HepG2 (cell line): ENCODE results near the gene DBNDD2. TPM values are rescaled to one million over a fixed set of nuclear protein-coding genes. Genes with fewer than 3 reads are reported as not detected.

ENCODE experiments used
- ATAC-seq: fragments of 200-7000 bp; cut with Tn5 transposase; 3 replicates; pipeline ENCODE4 v1.9.1; 2020; ENCODE audit warnings: mild to moderate bottlenecking, moderate library complexity
- BruUV-seq: library from RNA; stranded (reverse); fragments of 400-500 nt; replicated peaks from 2 replicates; lab custom pipeline; 2021; lab: Mats Ljungman, UMichigan
- CTCF ChIA-PET: fragments of 300-600 bp; formaldehyde crosslinking; extraction: SDS; loops from one replicate; lab custom pipeline; 2021; ENCODE audit warnings: low total read pairs, inconsistent platforms, low intra/inter-chr PET ratio; lab: Yijun Ruan, JAX
- POLR2A ChIA-PET: fragments of 350-600 bp; sonication (Branson Sonifier 250); formaldehyde crosslinking; loops from one replicate; lab custom pipeline; 2020; ENCODE audit warnings: antibody characterized with exemption, inconsistent platforms; lab: Yijun Ruan, JAX
- DNase-seq: peaks from one replicate; pipeline ENCODE4 v3.0.0-alpha.2; 2015; ENCODE audit warnings: low spot score
- FAIRE-seq: peaks from 3 replicates; lab custom pipeline; 2011; peaks lifted over from hg19 to GRCh38; lab: Jason Lieb, UNC
- H2AFZ ChIP-seq: one replicate; pipeline ENCODE4 v1.6.1; 2011; ENCODE audit warnings: low read length, inconsistent platforms
- H3K27ac ChIP-seq: fragments of 300-600 bp; 3 replicates; pipeline ENCODE4 v1.8.0; 2011; ENCODE audit warnings: mixed run types, mild to moderate bottlenecking, mixed read lengths, low read length, inconsistent platforms; ENCODE audit not compliant: insufficient read depth; ENCODE audit errors: extremely low read length
- H3K27me3 ChIP-seq, 2 experiments: fragments of 200-600 bp in 1 of 2; 2 replicates in 1 of 2; 3 replicates in 1 of 2; pipeline versions ENCODE4 v1.6.0 to v1.8.0; 2011; ENCODE audit warnings: low read length in 2 of 2, mild to moderate bottlenecking in 2 of 2, moderate library complexity in 2 of 2, inconsistent platforms in 1 of 2; ENCODE audit not compliant: insufficient read depth in 2 of 2, control insufficient read depth in 1 of 2
- H3K36me3 ChIP-seq, 2 experiments: fragments of 200-600 bp in 1 of 2; replicated peaks in 1 of 2; 2 replicates in 1 of 2; 3 replicates in 1 of 2; pipeline versions ENCODE4 v1.5.1 to v1.8.0; 2011; ENCODE audit warnings: low read length in 2 of 2, inconsistent platforms in 1 of 2; ENCODE audit not compliant: insufficient read depth in 2 of 2, control insufficient read depth in 1 of 2
- H3K4me1 ChIP-seq: 2 replicates; pipeline ENCODE4 v1.5.1; 2012; ENCODE audit warnings: low read length, inconsistent platforms; ENCODE audit not compliant: insufficient read depth
- H3K4me2 ChIP-seq: 2 replicates; pipeline ENCODE4 v1.6.0; 2011; ENCODE audit warnings: low read depth, low read length, inconsistent platforms
- H3K4me3 ChIP-seq, 3 experiments: fragments of 200-600 bp in 1 of 3; sonication (generic), shearing (Covaris generic) in 1 of 3; replicated peaks in 1 of 3; 2 replicates each; pipeline ENCODE4 v1.5.1; 2011 to 2016; ENCODE audit warnings: low read length in 3 of 3, inconsistent platforms in 2 of 3, low read depth in 2 of 3, mild to moderate bottlenecking in 2 of 3, control low read depth in 1 of 3, mixed read lengths in 1 of 3; ENCODE audit not compliant: insufficient read depth in 1 of 3
- H3K79me2 ChIP-seq: one replicate; pipeline ENCODE4 v1.6.1; 2011; ENCODE audit warnings: low read length, inconsistent platforms; ENCODE audit not compliant: insufficient read depth
- H3K9ac ChIP-seq: 2 replicates; pipeline ENCODE4 v1.6.0; 2011; ENCODE audit warnings: mild to moderate bottlenecking, low read depth, low read length, inconsistent platforms; ENCODE audit not compliant: insufficient read depth
- H3K9me3 ChIP-seq: 2 replicates; pipeline ENCODE4 v1.5.1; 2012; ENCODE audit warnings: mild to moderate bottlenecking, low read length
- H4K20me1 ChIP-seq: 2 replicates; pipeline ENCODE4 v1.6.0; 2011; ENCODE audit warnings: inconsistent platforms, mild to moderate bottlenecking, low read length, moderate library complexity; ENCODE audit not compliant: insufficient read depth
- ARNTL ChIP-seq: sonication (generic); formaldehyde crosslinking; IDR thresholded peaks from 2 replicates; pipeline ENCODE4 v1.4.0; 2020; ENCODE audit warnings: mild to moderate bottlenecking, missing genetic modification reagents
- EP300 ChIP-seq, 3 experiments: sonication (generic) in 1 of 3; formaldehyde crosslinking in 1 of 3; IDR thresholded peaks; 2 replicates each; pipeline versions ENCODE4 v1.5.1 to v1.6.1; 2011 to 2020; ENCODE audit warnings: low read depth in 2 of 3, low read length in 2 of 3, borderline replicate concordance in 1 of 3, improper control_type of control experiment in 1 of 3, mild to moderate bottlenecking in 1 of 3, missing genetic modification reagents in 1 of 3, moderate library complexity in 1 of 3
- NCOA5 ChIP-seq: sonication (generic); formaldehyde crosslinking; IDR thresholded peaks from 2 replicates; pipeline ENCODE4 v1.4.0; 2020; ENCODE audit warnings: missing genetic modification reagents
- NR2F2 ChIP-seq: IDR thresholded peaks from 2 replicates; pipeline ENCODE4 v1.6.1; 2012; ENCODE audit warnings: low read depth, inconsistent platforms, borderline replicate concordance
- PHF20 ChIP-seq: sonication (generic); formaldehyde crosslinking; IDR thresholded peaks from 2 replicates; pipeline ENCODE4 v1.5.0; 2020; ENCODE audit warnings: mild to moderate bottlenecking, missing genetic modification reagents
- SAFB2 ChIP-seq: sonication (generic); formaldehyde crosslinking; IDR thresholded peaks from 2 replicates; pipeline ENCODE4 v1.5.1; 2020; ENCODE audit warnings: missing genetic modification reagents, low read depth, mild to moderate bottlenecking, borderline replicate concordance
- SNAPC2 ChIP-seq: sonication (generic); formaldehyde crosslinking; IDR thresholded peaks from 2 replicates; pipeline ENCODE4 v1.8.1; 2022; ENCODE audit warnings: mild to moderate bottlenecking, missing genetic modification reagents
- SYNCRIP ChIP-seq: fragments of 200-400 bp; formaldehyde crosslinking; IDR thresholded peaks from 2 replicates; pipeline ENCODE4 v1.6.1; 2018; ENCODE audit warnings: mild to moderate bottlenecking, low read depth, low read length; ENCODE audit not compliant: insufficient read depth
- ZNF121 ChIP-seq: sonication (generic); formaldehyde crosslinking; IDR thresholded peaks from 2 replicates; pipeline ENCODE4 v1.5.0; 2020; ENCODE audit warnings: mild to moderate bottlenecking, missing genetic modification reagents
- ZNF292 ChIP-seq: sonication (generic); formaldehyde crosslinking; IDR thresholded peaks from 2 replicates; pipeline ENCODE4 v1.8.1; 2022; ENCODE audit warnings: mild to moderate bottlenecking, low read depth, missing genetic modification reagents, borderline replicate concordance
- ZNF33A ChIP-seq: sonication (generic); formaldehyde crosslinking; IDR thresholded peaks from 2 replicates; pipeline ENCODE4 v1.5.1; 2020; ENCODE audit warnings: missing genetic modification reagents, mild to moderate bottlenecking, moderate library complexity, borderline replicate concordance
- ZNF432 ChIP-seq: sonication (generic); formaldehyde crosslinking; IDR thresholded peaks from 2 replicates; pipeline ENCODE4 v1.5.0; 2020; ENCODE audit warnings: missing genetic modification reagents, mild to moderate bottlenecking, borderline replicate concordance
- ZNF496 ChIP-seq: sonication (generic); formaldehyde crosslinking; IDR thresholded peaks from 2 replicates; pipeline ENCODE4 v1.8.1; 2023; ENCODE audit warnings: mild to moderate bottlenecking, moderate library complexity, missing genetic modification reagents; ENCODE audit not compliant: insufficient replicate concordance
- WGBS: methylation state at CpG from one replicate; pipeline ENCODE4 v1.1.6; 2017; ENCODE audit warnings: low lambda C conversion rate; 5-methylcytosine and 5-hydroxymethylcytosine counted together
- in situ Hi-C: cut with HindIII; loops from 2 replicates; pipeline ENCODE4 v1.10.0; 2017; ENCODE audit warnings: low pct_unique_long_range_greater_than_20kb; ENCODE audit not compliant: extremely low pct_ligation_motif_present
- intact Hi-C: fragments of 100-400 bp; cut with micrococcal nuclease; formaldehyde crosslinking; loops from one replicate; pipeline ENCODE4 v1.10.0; 2022; ENCODE audit not compliant: unreplicated experiment
- polyA plus RNA-seq, 8 experiments: library from polyadenylated mRNA; depleted of rRNA in 3 of 8; stranded (reverse) in 7 of 8; unstranded in 1 of 8; fragments of >200 nt; fragmentation: Illumina TruSeq in 4 of 8; extraction: Trizol in 4 of 8; gene quantifications; 2 replicates each; pipeline versions ENCODE4 v1.2.1 to v1.2.3, GENCODE V29; 2011 to 2016; ENCODE audit warnings: low read depth in 4 of 8, missing spikeins in 1 of 8, mixed read lengths in 1 of 8; ENCODE audit not compliant: insufficient read depth in 1 of 8
- total RNA-seq, 5 experiments: library from RNA; depleted of rRNA; stranded (reverse); fragments of >200 nt; fragmentation: Illumina TruSeq; extraction: Trizol; gene quantifications; 2 replicates each; pipeline ENCODE4 v1.2.3, GENCODE V29; 2016; ENCODE audit warnings: low read depth in 1 of 5
- TF ChIP-seq, protein P1 (sequence below): sonication (generic); formaldehyde crosslinking; IDR thresholded peaks from 2 replicates; pipeline ENCODE4 v1.4.0; 2020; ENCODE audit warnings: mild to moderate bottlenecking, missing genetic modification reagents
- TF ChIP-seq, protein P2 (sequence below): sonication (generic); formaldehyde crosslinking; IDR thresholded peaks from 2 replicates; pipeline ENCODE4 v1.9.0; 2021; ENCODE audit warnings: missing genetic modification reagents, mild to moderate bottlenecking, borderline replicate concordance
- TF ChIP-seq, protein P3 (sequence below): IDR thresholded peaks from 2 replicates; pipeline ENCODE4 v1.4.0; 2020; ENCODE audit warnings: mild to moderate bottlenecking, missing genetic modification reagents

DBNDD2 gene
- total and polyA plus RNA-seq, 2 of the 13 experiments (the other 11 are each of a cell fraction or from before 2014, with no cell fraction given) = 16.7 to 47.6 TPM

DNA sequence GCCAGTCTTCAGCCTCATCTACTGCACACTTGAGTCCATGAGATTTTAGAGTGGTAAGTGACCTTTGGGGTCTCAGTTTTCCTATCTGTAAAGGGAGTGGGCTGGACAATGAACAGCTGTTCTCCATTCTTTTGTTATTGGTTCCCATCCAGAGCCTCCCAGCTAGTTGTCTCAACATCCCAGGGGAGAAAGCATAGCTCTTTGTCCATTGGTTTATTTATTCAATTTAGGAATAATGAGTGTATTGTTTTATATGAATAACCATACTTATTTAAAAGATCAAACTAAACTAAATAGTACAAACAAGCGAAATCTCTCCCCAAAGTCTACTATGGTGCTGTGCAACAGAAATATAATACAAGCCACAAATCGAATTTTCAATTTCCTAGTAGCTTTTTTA is 21.5 kb downstream of the DBNDD2 start:
- Histone ChIP-seq H4K20me1 (no peaks in the 10 kb centered on the region), H3K4me1 (0 out of 2 replicates have a peak, but pooled peaks cover 5% of the 10 kb centered on the region), H3K36me3 (peaks cover 2 to 23% of the 10 kb centered on the region in 2 experiments), H3K4me2 (no peak overlapping the region), H3K27ac (no peak overlapping the region), H3K9me3 (no peaks in the 10 kb centered on the region), H3K79me2 (no peaks in the 10 kb centered on the region), H2AFZ (no peak overlapping the region), H3K4me3 (no peak overlapping the region), H3K9ac (no peak overlapping the region), H3K27me3 (no peaks in the 10 kb centered on the region)
- ATAC-seq (no peak), FAIRE-seq (no peak), DNase-seq (no peak)
- intact Hi-C loops (no loop called here), in situ Hi-C loops (no loop called here)
- POLR2A ChIA-PET = interaction anchor here (0.7 to 3.1 kb wide), 4 partner anchors 14 to 107 kb away, joined by 3 to 15 read pairs (median 4); partner anchors contain the start of genes PIGT and SYS1
- CTCF ChIA-PET = no interaction called here
- no TSS peak for BruUV-seq
- 52% methylated on average over 2 of the region's 2 CpGs for WGBS
- no peak for TF ChIP-seq NCOA5
- TF ChIP-seq SYNCRIP = no peak
- TF ChIP-seq ZNF292 = no peak
- TF ChIP-seq, protein P1, sequence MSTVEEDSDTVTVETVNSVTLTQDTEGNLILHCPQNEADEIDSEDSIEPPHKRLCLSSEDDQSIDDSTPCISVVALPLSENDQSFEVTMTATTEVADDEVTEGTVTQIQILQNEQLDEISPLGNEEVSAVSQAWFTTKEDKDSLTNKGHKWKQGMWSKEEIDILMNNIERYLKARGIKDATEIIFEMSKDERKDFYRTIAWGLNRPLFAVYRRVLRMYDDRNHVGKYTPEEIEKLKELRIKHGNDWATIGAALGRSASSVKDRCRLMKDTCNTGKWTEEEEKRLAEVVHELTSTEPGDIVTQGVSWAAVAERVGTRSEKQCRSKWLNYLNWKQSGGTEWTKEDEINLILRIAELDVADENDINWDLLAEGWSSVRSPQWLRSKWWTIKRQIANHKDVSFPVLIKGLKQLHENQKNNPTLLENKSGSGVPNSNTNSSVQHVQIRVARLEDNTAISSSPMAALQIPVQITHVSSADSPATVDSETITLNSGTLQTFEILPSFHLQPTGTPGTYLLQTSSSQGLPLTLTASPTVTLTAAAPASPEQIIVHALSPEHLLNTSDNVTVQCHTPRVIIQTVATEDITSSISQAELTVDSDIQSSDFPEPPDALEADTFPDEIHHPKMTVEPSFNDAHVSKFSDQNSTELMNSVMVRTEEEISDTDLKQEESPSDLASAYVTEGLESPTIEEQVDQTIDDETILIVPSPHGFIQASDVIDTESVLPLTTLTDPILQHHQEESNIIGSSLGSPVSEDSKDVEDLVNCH (CRISPR knock-in tag) = no peak
- no peak for TF ChIP-seq PHF20
- no peak for TF ChIP-seq ZNF432 (CRISPR knock-in tag)
- no peak for TF ChIP-seq ZNF121 (CRISPR knock-in tag)
- no peak for TF ChIP-seq EP300 (IDR thresholded peaks at IDR 0.05; ENCODE audit: low read depth in 2 of 2, low read length in 2 of 2)
- no peak for TF ChIP-seq EP300 (CRISPR knock-in tag; IDR thresholded peaks at IDR 0.05; ENCODE audit: borderline replicate concordance)
- no peak for TF ChIP-seq ARNTL (CRISPR knock-in tag)
- TF ChIP-seq NR2F2 = no peak
- TF ChIP-seq, protein P2, sequence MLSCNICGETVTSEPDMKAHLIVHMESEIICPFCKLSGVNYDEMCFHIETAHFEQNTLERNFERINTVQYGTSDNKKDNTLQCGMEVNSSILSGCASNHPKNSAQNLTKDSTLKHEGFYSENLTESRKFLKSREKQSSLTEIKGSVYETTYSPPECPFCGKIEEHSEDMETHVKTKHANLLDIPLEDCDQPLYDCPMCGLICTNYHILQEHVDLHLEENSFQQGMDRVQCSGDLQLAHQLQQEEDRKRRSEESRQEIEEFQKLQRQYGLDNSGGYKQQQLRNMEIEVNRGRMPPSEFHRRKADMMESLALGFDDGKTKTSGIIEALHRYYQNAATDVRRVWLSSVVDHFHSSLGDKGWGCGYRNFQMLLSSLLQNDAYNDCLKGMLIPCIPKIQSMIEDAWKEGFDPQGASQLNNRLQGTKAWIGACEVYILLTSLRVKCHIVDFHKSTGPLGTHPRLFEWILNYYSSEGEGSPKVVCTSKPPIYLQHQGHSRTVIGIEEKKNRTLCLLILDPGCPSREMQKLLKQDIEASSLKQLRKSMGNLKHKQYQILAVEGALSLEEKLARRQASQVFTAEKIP = no peak
- no peak for TF ChIP-seq ZNF33A (CRISPR knock-in tag)
- no peak for TF ChIP-seq ZNF496 (CRISPR knock-in tag)
- TF ChIP-seq, protein P3, sequence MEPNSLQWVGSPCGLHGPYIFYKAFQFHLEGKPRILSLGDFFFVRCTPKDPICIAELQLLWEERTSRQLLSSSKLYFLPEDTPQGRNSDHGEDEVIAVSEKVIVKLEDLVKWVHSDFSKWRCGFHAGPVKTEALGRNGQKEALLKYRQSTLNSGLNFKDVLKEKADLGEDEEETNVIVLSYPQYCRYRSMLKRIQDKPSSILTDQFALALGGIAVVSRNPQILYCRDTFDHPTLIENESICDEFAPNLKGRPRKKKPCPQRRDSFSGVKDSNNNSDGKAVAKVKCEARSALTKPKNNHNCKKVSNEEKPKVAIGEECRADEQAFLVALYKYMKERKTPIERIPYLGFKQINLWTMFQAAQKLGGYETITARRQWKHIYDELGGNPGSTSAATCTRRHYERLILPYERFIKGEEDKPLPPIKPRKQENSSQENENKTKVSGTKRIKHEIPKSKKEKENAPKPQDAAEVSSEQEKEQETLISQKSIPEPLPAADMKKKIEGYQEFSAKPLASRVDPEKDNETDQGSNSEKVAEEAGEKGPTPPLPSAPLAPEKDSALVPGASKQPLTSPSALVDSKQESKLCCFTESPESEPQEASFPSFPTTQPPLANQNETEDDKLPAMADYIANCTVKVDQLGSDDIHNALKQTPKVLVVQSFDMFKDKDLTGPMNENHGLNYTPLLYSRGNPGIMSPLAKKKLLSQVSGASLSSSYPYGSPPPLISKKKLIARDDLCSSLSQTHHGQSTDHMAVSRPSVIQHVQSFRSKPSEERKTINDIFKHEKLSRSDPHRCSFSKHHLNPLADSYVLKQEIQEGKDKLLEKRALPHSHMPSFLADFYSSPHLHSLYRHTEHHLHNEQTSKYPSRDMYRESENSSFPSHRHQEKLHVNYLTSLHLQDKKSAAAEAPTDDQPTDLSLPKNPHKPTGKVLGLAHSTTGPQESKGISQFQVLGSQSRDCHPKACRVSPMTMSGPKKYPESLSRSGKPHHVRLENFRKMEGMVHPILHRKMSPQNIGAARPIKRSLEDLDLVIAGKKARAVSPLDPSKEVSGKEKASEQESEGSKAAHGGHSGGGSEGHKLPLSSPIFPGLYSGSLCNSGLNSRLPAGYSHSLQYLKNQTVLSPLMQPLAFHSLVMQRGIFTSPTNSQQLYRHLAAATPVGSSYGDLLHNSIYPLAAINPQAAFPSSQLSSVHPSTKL (CRISPR knock-in tag) = no peak
- TF ChIP-seq SAFB2 = no peak
- TF ChIP-seq SNAPC2 (CRISPR knock-in tag) = no peak
